ENCODE measurements around the gene ANXA11. TPM values are rescaled to one million over a fixed set of nuclear protein-coding genes. Genes with fewer than 3 reads are reported as not detected.

ANXA11 gene
- total RNA-seq, 4 donors from 2014 or later, result 85.1 to 103 (median 87.3) TPM

DNA sequence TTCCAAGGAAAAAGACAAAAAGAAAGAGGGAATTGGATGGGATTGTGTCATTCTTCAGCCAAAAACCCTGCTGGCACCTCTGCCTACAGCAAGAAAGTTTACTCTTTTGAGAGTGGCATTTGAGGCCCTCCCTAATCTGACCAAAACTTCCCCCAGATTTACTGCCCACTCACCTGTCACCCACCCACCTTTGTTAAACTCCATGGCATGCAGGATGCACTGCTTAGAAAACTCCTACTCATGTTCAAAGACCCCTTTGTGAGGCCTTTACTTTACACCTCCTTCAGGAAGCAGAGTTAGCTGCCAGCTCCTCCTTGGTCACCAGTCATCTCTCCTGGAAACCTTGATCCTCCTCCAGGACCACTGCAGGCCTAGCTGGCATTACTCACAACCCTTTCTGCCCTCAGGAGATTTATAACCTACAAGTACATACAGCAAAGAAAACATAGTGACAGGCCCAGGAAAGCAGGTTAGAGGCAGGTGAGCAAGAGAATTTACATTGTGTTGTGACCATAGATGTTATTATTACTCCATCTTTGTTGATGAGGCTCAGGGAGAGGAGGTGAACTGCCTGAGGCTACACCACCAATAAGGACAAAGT, 83.1 kb downstream of the ANXA11 start:
- no peaks in the 10 kb centered on the region for H3K4me1 ChIP-seq
- H3K27me3 ChIP-seq, result no peaks in the 10 kb centered on the region
- no peaks in the 10 kb centered on the region for H3K36me3 ChIP-seq
- no peak for TF ChIP-seq POLR2AphosphoS5 (IDR thresholded peaks at IDR 0.05)
- no peak for TF ChIP-seq EP300 (IDR thresholded peaks at IDR 0.05)
- TF ChIP-seq CTCF (IDR thresholded peaks at IDR 0.05), result no peak
- TF ChIP-seq POLR2A (IDR thresholded peaks at IDR 0.05), result no peak
- H3K9me3 ChIP-seq, result no peaks in the 10 kb centered on the region
- no peak overlapping the region for H3K4me3 ChIP-seq
- H3K27ac ChIP-seq, result no peak overlapping the region
- DNase-seq (ENCODE audit: low spot score in 2 of 2), result no peak

- H3K27ac ChIP-seq, result no peak overlapping the region
- H3K4me3 ChIP-seq, result no peak overlapping the region
- no peaks in the 10 kb centered on the region for H3K27me3 ChIP-seq
- H3K9me3 ChIP-seq, result no peaks in the 10 kb centered on the region
- H3K4me1 ChIP-seq, result no peaks in the 10 kb centered on the region
- no peak for DNase-seq (ENCODE audit: low spot score in 2 of 2)
- WGBS, result 89% methylated on average over 4 of the region's 4 CpGs
- no peaks in the 10 kb centered on the region for H3K36me3 ChIP-seq
- no peak for TF ChIP-seq EP300 (IDR thresholded peaks at IDR 0.05)
- no peak for TF ChIP-seq POLR2AphosphoS5 (IDR thresholded peaks at IDR 0.05)
- TF ChIP-seq CTCF (IDR thresholded peaks at IDR 0.05), result no peak
- no peak for TF ChIP-seq POLR2A (IDR thresholded peaks at IDR 0.05)
These were observed 86.7 kb downstream of the ANXA11 start for GRCh38 chr10:80118669-80119068.

DNA sequence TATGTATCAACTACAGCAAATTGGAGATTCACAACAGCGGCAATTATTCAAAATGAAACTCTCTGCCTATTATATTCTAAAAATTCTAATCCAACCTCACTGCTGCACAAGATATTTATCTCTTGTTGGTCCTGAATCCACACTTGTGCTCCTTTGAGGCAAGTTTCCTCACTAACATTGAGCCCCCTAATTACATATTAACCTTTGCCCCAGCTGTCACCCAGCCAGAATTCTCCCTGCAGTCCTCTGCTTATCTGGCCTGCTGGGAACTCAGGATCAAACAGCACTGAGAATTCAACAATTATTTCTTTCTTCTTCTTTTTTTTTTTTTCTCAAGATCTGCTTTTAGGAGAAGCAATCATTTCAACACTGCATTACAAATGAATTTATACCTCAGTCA, 94.4 kb downstream of the ANXA11 start:
- WGBS, result 86% methylated on average over 1 of the region's 1 CpG
- no peak for TF ChIP-seq POLR2A (IDR thresholded peaks at IDR 0.05)
- TF ChIP-seq CTCF (IDR thresholded peaks at IDR 0.05), result no peak
- no peak for TF ChIP-seq POLR2AphosphoS5 (IDR thresholded peaks at IDR 0.05)
- TF ChIP-seq EP300 (IDR thresholded peaks at IDR 0.05), result no peak
- Histone ChIP-seq H3K9me3 (peaks cover 10% of the 10 kb centered on the region), H3K27ac (no peak overlapping the region), H3K4me3 (no peak overlapping the region), H3K36me3 (no peaks in the 10 kb centered on the region), H3K4me1 (no peaks in the 10 kb centered on the region), H3K27me3 (no peaks in the 10 kb centered on the region)
- no peak for DNase-seq (ENCODE audit: low spot score in 2 of 2)

- peaks cover 13% of the 10 kb centered on the region for H3K4me1 ChIP-seq
- H3K9me3 ChIP-seq, result peaks cover 10% of the 10 kb centered on the region
- 94% methylated on average over 8 of the region's 8 CpGs for WGBS
- no peak overlapping the region for H3K27ac ChIP-seq
- H3K27me3 ChIP-seq, result no peaks in the 10 kb centered on the region
- DNase-seq (ENCODE audit: low spot score in 2 of 2), result no peak
- no peak overlapping the region for H3K4me3 ChIP-seq
- no peaks in the 10 kb centered on the region for H3K36me3 ChIP-seq
- no peak for TF ChIP-seq CTCF (IDR thresholded peaks at IDR 0.05)
These were observed 96.6 kb downstream of the ANXA11 start for GRCh38 chr10:80108576-80109239.

DNA sequence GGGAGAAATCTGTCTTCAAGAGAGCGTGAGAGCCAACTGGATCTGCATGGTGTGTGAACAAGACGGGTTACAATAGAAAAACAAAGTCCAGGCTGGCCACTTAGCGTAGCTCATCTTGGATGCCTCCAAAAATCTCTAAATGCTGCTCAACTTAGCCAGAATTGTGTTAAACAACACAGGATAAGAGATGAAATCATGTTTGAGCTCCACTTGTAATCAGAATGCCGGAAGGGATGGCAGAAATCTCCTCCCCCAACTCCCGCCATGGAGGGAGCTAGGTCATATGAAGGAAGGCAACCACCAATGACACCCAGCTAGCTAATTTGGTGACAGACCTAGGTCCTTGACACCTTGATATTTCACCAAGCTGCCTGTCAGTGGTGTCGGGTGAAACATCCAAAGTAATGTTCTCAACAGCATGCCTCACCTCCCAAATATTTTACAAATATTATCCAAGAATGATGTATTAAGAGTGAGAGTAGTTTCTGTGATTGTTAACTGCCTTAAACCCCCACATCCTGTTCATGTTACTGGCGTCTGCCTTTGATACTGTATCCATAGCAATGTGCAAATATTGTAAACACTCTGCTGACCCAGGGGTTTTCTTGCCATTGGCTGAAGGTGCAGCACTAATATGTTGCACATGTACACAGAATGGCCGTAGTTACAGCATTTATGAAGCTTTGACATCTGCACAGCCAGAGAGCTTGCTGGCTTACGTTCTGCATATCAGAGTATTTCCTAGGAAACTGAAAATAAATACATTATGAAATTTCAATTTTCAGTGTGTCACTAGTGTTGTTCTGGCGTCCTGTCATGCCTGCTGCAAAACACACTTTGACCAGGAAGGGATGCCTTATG, 101.0 kb downstream of the ANXA11 start:
- peaks cover 10% of the 10 kb centered on the region for H3K9me3 ChIP-seq
- peak overlapping the region; percentile 65 for H3K27ac ChIP-seq
- TF ChIP-seq POLR2A (IDR thresholded peaks at IDR 0.05), result peak in 1 of 2 donors; percentile 14
- peak in 2 of 3 donors; percentile 2 to 42 for TF ChIP-seq POLR2AphosphoS5 (IDR thresholded peaks at IDR 0.05)
- no peak for TF ChIP-seq CTCF (IDR thresholded peaks at IDR 0.05)
- no peak for TF ChIP-seq EP300 (IDR thresholded peaks at IDR 0.05)
- peaks cover 21% of the 10 kb centered on the region for H3K4me1 ChIP-seq
- peak in 1 of 2 donors; percentile 75 for DNase-seq (ENCODE audit: low spot score in 2 of 2)
- 35% methylated on average over 10 of the region's 10 CpGs for whole genome bisulfite sequencing
- H3K36me3 ChIP-seq, result no peaks in the 10 kb centered on the region
- H3K27me3 ChIP-seq, result no peaks in the 10 kb centered on the region
- H3K4me3 ChIP-seq, result no peak overlapping the region
